Right atrium auricular region (tissue), 2 donors: Measurements from ENCODE around the gene BCAS1. TPM values are rescaled to one million over a fixed set of nuclear protein-coding genes. Genes with fewer than 3 reads are reported as not detected.

ENCODE experiments used
- DNase-seq: peaks from one replicate; pipeline ENCODE4 v3.0.0-alpha.2; 2019; ENCODE audit warnings: low spot score
- H3K27ac ChIP-seq, 2 donors: fragments of 200-600 bp; sonication (generic); 1 replicate in 1 of 2; 2 replicates in 1 of 2; pipeline ENCODE4 v1.5.1; 2016 to 2019
- H3K27me3 ChIP-seq, 2 donors: fragments of 200-600 bp; sonication (generic); one replicate each; pipeline versions ENCODE4 v1.5.1 to v1.6.0; 2017 to 2019
- H3K36me3 ChIP-seq: fragments of 200-600 bp; sonication (generic); one replicate; pipeline ENCODE4 v1.5.1; 2016
- H3K4me1 ChIP-seq, 2 donors: fragments of 200-600 bp; sonication (generic); one replicate each; pipeline versions ENCODE4 v1.5.1 to v1.6.0; 2017 to 2019
- H3K4me3 ChIP-seq, 2 donors: fragments of 200-600 bp; sonication (generic); 1 replicate in 1 of 2; 2 replicates in 1 of 2; pipeline ENCODE4 v1.5.1; 2017 to 2019; ENCODE audit warnings: mild to moderate bottlenecking in 1 of 2, moderate library complexity in 1 of 2
- H3K9me3 ChIP-seq, 2 donors: fragments of 200-600 bp; sonication (generic); one replicate each; pipeline ENCODE4 v1.5.1; 2019
- total RNA-seq, 2 donors: library from RNA; depleted of rRNA; stranded (reverse); fragments of >200 nt; gene quantifications; one replicate each; pipeline ENCODE4 v1.1.0, GENCODE V29; 2016
- TF ChIP-seq, protein P1 (sequence below), 2 donors: fragments of 200-600 bp; sonication (generic); IDR thresholded peaks; one replicate each; pipeline ENCODE4 v1.5.1; 2019; ENCODE audit warnings: antibody characterized with exemption in 2 of 2

Gene BCAS1
- total RNA-seq, 2 donors from 2014 or later, result not detected

DNA sequence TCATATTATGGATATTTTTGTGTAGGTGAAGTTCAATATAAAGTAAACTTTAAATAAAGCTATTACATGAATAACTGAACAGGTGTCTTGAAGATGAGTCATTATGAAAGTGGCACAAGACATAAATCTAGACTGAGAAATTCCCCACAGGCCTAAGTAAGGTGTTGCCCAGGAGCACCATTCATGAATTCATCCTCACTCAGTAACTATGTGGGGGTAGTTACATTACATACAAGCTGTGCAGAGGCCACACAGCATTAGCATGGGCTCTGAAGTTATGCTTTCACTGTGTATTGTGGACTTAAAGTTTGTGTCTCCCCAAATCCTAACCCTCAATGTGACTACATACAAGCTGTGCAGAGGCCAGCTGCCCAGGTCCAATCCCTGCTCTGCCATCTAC, 65.9 kb downstream of the BCAS1 start:
- Histone ChIP-seq H3K27me3 (no peaks in the 10 kb centered on the region), H3K9me3 (peaks cover 2 to 25% of the 10 kb centered on the region in 2 donors), H3K27ac (no peak overlapping the region), H3K36me3 (no peaks in the 10 kb centered on the region), H3K4me1 (no peaks in the 10 kb centered on the region), H3K4me3 (no peak overlapping the region)
- DNase-seq, result no peak
- TF ChIP-seq, protein P1, sequence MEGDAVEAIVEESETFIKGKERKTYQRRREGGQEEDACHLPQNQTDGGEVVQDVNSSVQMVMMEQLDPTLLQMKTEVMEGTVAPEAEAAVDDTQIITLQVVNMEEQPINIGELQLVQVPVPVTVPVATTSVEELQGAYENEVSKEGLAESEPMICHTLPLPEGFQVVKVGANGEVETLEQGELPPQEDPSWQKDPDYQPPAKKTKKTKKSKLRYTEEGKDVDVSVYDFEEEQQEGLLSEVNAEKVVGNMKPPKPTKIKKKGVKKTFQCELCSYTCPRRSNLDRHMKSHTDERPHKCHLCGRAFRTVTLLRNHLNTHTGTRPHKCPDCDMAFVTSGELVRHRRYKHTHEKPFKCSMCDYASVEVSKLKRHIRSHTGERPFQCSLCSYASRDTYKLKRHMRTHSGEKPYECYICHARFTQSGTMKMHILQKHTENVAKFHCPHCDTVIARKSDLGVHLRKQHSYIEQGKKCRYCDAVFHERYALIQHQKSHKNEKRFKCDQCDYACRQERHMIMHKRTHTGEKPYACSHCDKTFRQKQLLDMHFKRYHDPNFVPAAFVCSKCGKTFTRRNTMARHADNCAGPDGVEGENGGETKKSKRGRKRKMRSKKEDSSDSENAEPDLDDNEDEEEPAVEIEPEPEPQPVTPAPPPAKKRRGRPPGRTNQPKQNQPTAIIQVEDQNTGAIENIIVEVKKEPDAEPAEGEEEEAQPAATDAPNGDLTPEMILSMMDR (IDR thresholded peaks at IDR 0.05), result no peak

DNA sequence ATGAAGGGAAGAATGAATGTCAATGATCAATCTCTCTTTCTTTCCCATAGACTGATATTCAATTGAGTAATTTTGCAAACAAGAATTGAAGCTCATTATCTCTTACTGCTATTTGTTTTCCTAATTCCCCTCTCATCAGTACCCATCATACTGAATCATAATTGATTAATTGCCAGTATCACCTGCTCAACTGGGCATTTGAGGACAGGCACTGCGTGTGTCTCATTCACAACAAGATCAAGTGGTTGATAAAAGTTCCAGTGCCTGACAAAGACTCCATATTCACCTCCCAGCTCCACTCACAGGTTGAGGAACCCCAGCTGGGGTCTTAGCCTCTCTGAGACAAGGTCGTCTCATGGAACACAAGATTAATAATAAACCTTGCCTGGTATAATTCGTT, 67.7 kb downstream of the BCAS1 start:
- peaks cover 2 to 25% of the 10 kb centered on the region in 2 donors for H3K9me3 ChIP-seq
- no peaks in the 10 kb centered on the region for H3K27me3 ChIP-seq
- H3K36me3 ChIP-seq, result no peaks in the 10 kb centered on the region
- no peak for DNase-seq
- TF ChIP-seq, protein P1 (IDR thresholded peaks at IDR 0.05), result no peak
- no peaks in the 10 kb centered on the region for H3K4me1 ChIP-seq
- no peak overlapping the region for H3K27ac ChIP-seq
- H3K4me3 ChIP-seq, result no peak overlapping the region

DNA sequence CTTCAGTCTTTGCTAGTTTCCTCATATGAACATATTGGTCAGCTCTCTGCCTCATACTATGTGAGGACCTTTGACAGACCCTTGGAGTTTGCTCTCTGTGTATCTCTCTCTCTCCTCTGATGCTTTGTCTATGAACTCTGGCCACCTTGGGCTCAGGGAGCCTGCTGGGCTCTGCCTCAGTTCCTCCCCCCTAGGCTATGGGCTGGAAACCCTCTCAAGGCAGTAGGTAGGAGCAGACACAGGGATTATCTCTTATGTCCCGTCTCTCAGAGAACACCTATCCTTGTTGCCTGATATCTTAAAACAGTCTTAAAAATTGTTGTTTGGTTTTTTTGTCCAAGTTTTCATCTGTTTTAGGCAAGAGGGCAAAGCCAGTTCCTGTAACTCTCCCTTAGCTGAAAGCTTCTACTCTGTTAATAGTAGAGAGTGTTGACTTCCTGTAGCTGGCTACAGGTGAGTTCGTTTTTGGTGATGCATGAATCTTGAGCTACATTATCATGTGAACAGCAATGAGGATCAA, 68.3 kb downstream of the BCAS1 start:
- Histone ChIP-seq H3K27me3 (no peaks in the 10 kb centered on the region), H3K9me3 (peaks cover 2 to 25% of the 10 kb centered on the region in 2 donors), H3K4me3 (no peak overlapping the region), H3K4me1 (no peaks in the 10 kb centered on the region), H3K36me3 (no peaks in the 10 kb centered on the region), H3K27ac (no peak overlapping the region)
- TF ChIP-seq, protein P1 (IDR thresholded peaks at IDR 0.05), result no peak
- no peak for DNase-seq

DNA sequence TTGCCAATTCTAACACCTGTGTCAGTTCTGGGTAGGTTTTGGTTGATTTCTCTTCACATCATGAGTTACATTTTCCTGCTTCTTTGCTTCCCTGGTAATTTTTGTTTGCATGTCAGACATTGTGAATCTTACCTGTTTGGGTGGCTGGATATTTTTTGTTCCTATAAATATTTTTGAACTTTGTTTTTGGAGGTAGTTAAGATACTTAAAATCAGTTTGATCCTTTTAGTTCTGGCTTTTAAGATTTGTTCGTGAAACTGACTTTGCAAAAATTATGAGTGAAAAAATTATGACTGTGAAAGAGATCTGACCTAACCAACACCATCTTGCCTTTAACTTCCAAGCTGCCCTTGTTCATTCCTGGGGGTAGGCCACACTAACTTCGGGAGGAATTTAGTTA, 69.5 kb downstream of the BCAS1 start:
- Histone ChIP-seq H3K27ac (no peak overlapping the region), H3K4me3 (no peak overlapping the region), H3K27me3 (no peaks in the 10 kb centered on the region), H3K4me1 (no peaks in the 10 kb centered on the region), H3K9me3 (peaks cover 2 to 25% of the 10 kb centered on the region in 2 donors), H3K36me3 (no peaks in the 10 kb centered on the region)
- TF ChIP-seq, protein P1 (IDR thresholded peaks at IDR 0.05), result no peak
- no peak for DNase-seq

DNA sequence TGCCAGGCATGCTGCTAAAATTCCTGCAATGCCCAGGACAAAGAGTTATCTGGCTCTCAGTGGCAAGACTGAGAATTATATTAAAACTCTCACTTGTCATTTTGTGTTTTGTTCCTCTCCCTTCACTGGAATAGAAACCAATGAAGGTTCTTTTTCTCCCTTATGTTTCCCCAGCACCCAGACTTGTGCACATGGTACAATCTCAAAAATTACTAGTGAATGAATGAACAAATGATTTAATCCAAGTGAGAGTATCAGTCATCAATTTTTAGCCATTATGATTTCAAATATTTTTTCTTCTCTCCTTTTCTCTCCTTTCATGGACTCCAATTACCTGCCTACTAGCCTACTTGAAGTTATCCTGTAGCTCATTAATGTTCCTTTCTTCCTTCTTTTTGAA, 70.1 kb downstream of the BCAS1 start:
- H3K9me3 ChIP-seq, result peaks cover 2 to 25% of the 10 kb centered on the region in 2 donors
- H3K4me3 ChIP-seq, result no peak overlapping the region
- no peaks in the 10 kb centered on the region for H3K4me1 ChIP-seq
- H3K36me3 ChIP-seq, result no peaks in the 10 kb centered on the region
- no peak overlapping the region for H3K27ac ChIP-seq
- H3K27me3 ChIP-seq, result no peaks in the 10 kb centered on the region
- TF ChIP-seq, protein P1 (IDR thresholded peaks at IDR 0.05), result no peak
- no peak for DNase-seq

DNA sequence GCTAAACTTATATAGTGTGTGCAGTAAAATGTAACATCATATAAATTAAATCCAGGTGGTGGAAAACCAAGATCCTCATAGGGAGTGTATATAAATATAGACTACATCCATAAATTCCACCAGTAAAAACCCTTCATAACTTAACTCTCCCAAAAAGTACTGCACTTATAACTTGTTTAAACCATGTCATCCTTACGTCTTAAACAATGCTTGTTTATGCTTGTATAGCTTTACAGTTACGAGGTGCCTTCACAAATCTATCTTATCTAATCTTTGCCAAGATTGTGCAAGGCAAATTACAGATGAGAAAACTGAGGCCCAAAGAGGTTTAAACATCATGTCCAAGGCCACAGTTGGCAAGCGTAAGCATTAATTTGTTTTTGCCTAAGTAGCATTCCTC, 71.3 kb downstream of the BCAS1 start:
- no peak for DNase-seq
- Histone ChIP-seq H3K4me1 (no peaks in the 10 kb centered on the region), H3K27ac (no peak overlapping the region), H3K36me3 (no peaks in the 10 kb centered on the region), H3K27me3 (no peaks in the 10 kb centered on the region), H3K4me3 (no peak overlapping the region), H3K9me3 (peaks cover 2 to 25% of the 10 kb centered on the region in 2 donors)
- TF ChIP-seq, protein P1 (IDR thresholded peaks at IDR 0.05), result no peak
